Skeletal muscle tissue (tissue), 4 donors: ENCODE data around the gene SNX33. TPM values are rescaled to one million over a fixed set of nuclear protein-coding genes. Genes with fewer than 3 reads are reported as not detected.
A peak's percentile ranks its signal among the peaks of the same experiment; 100 is the strongest.
"Not testable (repeated sequence)": the region's sequence is repeated elsewhere in the genome, so short reads cannot be mapped to it uniquely, and the experiment has no call there.

Experiments used
- H3K27ac ChIP-seq: one replicate; pipeline ENCODE4 v1.7.0; 2013; ENCODE audit warnings: mild to moderate bottlenecking, low read depth, low read length, inconsistent platforms
- H3K27me3 ChIP-seq, 3 donors: one replicate each; pipeline ENCODE4 v1.7.0; 2013; ENCODE audit warnings: low read length in 3 of 3; ENCODE audit not compliant: control insufficient read depth in 3 of 3, insufficient read depth in 3 of 3
- H3K36me3 ChIP-seq, 3 donors: one replicate each; pipeline ENCODE4 v1.7.0; 2013; ENCODE audit warnings: low read length in 3 of 3; ENCODE audit not compliant: control insufficient read depth in 3 of 3, insufficient read depth in 3 of 3
- H3K4me1 ChIP-seq, 3 donors: one replicate each; pipeline ENCODE4 v1.7.0; 2013; ENCODE audit warnings: low read length in 3 of 3, mild to moderate bottlenecking in 3 of 3; ENCODE audit not compliant: control insufficient read depth in 3 of 3, insufficient read depth in 3 of 3
- H3K4me3 ChIP-seq, 3 donors: one replicate each; pipeline ENCODE4 v1.7.0; 2013; ENCODE audit warnings: low read length in 3 of 3
- H3K9ac ChIP-seq, 3 donors: one replicate each; pipeline ENCODE4 v1.7.0; 2013; ENCODE audit warnings: low read length in 3 of 3, mild to moderate bottlenecking in 3 of 3, moderate library complexity in 2 of 3, low read depth in 1 of 3
- H3K9me3 ChIP-seq, 3 donors: one replicate each; pipeline ENCODE4 v1.7.0; 2013; ENCODE audit warnings: low read length in 3 of 3; ENCODE audit not compliant: control insufficient read depth in 3 of 3
- total RNA-seq: library from RNA; depleted of rRNA; stranded (reverse); fragments of >200 nt; gene quantifications from one replicate; pipeline ENCODE4 v1.2.3, GENCODE V29; 2014
- donor health status: Osteomylitis.

Gene SNX33
- total RNA-seq, 1 donor from 2014 or later: 8.4 TPM

GRCh38 chr15:75705854-75706681 lies 58.4 kb downstream of the SNX33 start:
- Histone ChIP-seq H3K27ac (peak overlapping the region; percentile 52), H3K36me3 (no peaks in the 10 kb centered on the region), H3K4me1 (peaks cover 22 to 67% (median 42%) of the 10 kb centered on the region in 3 donors), H3K4me3 (no peak overlapping the region), H3K9ac (peak overlapping the region in 1 of 3 donors; percentile 54), H3K9me3 (no peaks in the 10 kb centered on the region), H3K27me3 (no peaks in the 10 kb centered on the region)

DNA sequence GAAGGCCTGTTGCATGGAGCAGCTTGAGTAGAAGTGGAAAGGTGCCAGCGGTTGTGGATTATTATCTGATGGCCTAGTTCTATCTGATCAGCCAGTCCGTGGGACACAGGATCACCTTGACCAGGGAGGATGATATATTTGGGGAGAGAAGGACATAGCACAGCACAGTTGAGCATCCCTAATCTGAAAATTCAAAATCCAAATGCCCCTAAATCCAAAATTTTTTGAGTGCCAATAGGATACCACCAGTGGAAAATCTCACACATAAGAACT lies 58.9 kb downstream of the SNX33 start:
- Histone ChIP-seq H3K27me3 (no peaks in the 10 kb centered on the region), H3K4me1 (peaks cover 16 to 63% (median 39%) of the 10 kb centered on the region in 3 donors), H3K9me3 (no peaks in the 10 kb centered on the region), H3K36me3 (no peaks in the 10 kb centered on the region), H3K4me3 (no peak overlapping the region), H3K9ac (no peak overlapping the region), H3K27ac (no peak overlapping the region)

DNA sequence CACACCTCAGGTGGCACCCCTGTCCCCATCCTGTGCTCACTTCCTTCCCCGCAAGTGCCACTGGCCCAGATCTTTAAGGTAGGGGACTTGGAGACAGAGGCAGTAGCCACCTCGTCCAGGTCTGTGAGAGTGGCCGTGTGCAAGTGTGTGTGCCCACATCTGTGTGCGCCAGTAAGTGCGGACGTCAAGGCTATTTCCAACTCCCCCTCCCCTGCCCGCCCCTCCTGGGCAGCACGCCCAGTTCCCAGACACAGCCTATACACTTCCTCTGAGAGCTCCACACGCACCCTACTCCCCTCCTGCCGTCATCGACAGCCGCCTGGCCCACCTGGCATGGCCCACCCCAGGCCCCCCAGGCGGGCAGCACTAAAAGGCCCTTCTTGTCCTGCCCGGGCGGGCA lies 61.7 kb downstream of the SNX33 start:
- H3K27me3 ChIP-seq, H3K36me3 ChIP-seq, H3K9me3 ChIP-seq: not testable (repeated sequence)
- H3K27ac ChIP-seq: peak overlapping the region; percentile 51
- peak overlapping the region; percentile 12 to 41 (median 15) for H3K4me3 ChIP-seq
- H3K9ac ChIP-seq: peak overlapping the region in 2 of 3 donors; percentile 8 to 57
- peaks cover 24 to 62% (median 34%) of the 10 kb centered on the region in 3 donors for H3K4me1 ChIP-seq

DNA sequence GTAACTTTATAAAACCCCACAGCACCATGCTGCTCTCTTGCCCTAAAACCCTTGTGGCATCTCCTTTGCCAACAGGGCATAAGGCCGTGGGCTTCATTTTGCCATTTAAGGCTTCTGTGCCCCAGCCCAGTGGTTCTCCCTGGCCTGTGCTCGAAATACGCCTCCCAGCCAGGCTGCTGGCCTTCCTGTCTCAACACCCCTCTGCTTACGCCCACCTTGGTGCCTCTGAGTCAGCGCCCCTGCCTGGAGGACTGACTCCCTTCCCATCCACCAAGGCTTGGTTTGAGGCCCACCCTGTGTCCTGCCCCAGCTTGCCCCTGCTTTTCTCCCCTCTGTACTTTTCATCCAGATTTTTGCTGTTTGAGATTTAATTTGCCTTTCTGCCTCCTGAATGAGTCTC lies 63.2 kb downstream of the SNX33 start:
- H3K9me3 ChIP-seq, H3K9ac ChIP-seq, H3K27ac ChIP-seq, H3K27me3 ChIP-seq, H3K4me3 ChIP-seq, H3K36me3 ChIP-seq: not testable (repeated sequence)
- peaks cover 28 to 56% (median 32%) of the 10 kb centered on the region in 3 donors for H3K4me1 ChIP-seq

DNA sequence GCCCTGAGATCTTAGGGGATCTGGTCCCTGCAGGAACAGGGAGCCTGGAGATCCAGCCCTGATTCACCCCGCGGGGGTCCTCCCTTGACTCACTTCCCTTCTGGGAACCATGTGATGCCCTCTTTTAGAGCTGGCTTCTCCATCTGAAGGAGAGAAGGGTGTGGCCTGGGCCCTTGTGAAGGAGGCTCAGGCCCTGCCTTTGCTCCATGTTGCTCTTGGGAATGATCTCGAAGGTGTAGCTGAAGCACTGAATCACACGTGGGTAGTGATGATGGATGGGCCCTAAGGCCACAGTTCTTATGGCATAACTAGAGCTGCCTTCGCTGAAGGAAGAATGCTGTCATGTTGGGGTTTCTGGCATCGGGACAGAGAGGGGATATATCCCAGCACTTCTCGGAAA lies 63.8 kb downstream of the SNX33 start:
- not testable (repeated sequence) for H3K36me3 ChIP-seq, H3K9me3 ChIP-seq, H3K27me3 ChIP-seq, H3K27ac ChIP-seq
- peak overlapping the region in 1 of 3 donors; percentile 50 for H3K9ac ChIP-seq
- H3K4me1 ChIP-seq: peaks cover 24 to 50% (median 26%) of the 10 kb centered on the region in 3 donors
- peak overlapping the region in 2 of 3 donors; percentile 36 to 51 for H3K4me3 ChIP-seq

Other genes starting within 250 kb of the SNX33 start
- 40.7 TPM for gene SIN3A, start 196.2 kb upstream of the SNX33 start, total RNA-seq
- gene PTPN9, start 68.6 kb upstream of the SNX33 start, total RNA-seq: 11.5 TPM
- gene SNUPN, start 22.2 kb upstream of the SNX33 start, total RNA-seq: 18.3 TPM
- 54.3 TPM for gene IMP3, start 7.7 kb upstream of the SNX33 start, total RNA-seq
- 71.5 TPM for gene CSPG4, start 64.9 kb downstream of the SNX33 start, total RNA-seq
- 53.2 TPM for gene UBE2Q2, start 195.5 kb downstream of the SNX33 start, total RNA-seq